Endodermal cell (in vitro differentiated cells): ENCODE data around the gene STXBP6. TPM values are rescaled to one million over a fixed set of nuclear protein-coding genes. Genes with fewer than 3 reads are reported as not detected.

ENCODE experiments used
- DNase-seq: peaks from one replicate; pipeline ENCODE4 v3.0.0-alpha.2; 2017
- H3K27ac ChIP-seq: 2 replicates; pipeline ENCODE4 v1.5.1; 2013; ENCODE audit warnings: mild to moderate bottlenecking, low read depth, low read length, moderate library complexity
- H3K27me3 ChIP-seq: 2 replicates; pipeline ENCODE4 v1.6.1; 2013; ENCODE audit warnings: mild to moderate bottlenecking, low read length, moderate library complexity; ENCODE audit not compliant: insufficient read depth, control insufficient read depth, poor library complexity, severe bottlenecking
- H3K36me3 ChIP-seq: 2 replicates; pipeline ENCODE4 v1.7.0; 2013; ENCODE audit warnings: mild to moderate bottlenecking, low read length, moderate library complexity; ENCODE audit not compliant: control insufficient read depth, insufficient read depth
- H3K4me1 ChIP-seq: one replicate; pipeline ENCODE4 v1.7.0; 2013; ENCODE audit warnings: low read length; ENCODE audit not compliant: control insufficient read depth, insufficient read depth
- H3K4me3 ChIP-seq: 2 replicates; pipeline ENCODE4 v1.5.1; 2013; ENCODE audit warnings: mild to moderate bottlenecking, low read length, moderate library complexity
- H3K9ac ChIP-seq: 2 replicates; pipeline ENCODE4 v1.6.1; 2013; ENCODE audit warnings: mild to moderate bottlenecking, low read length, moderate library complexity; ENCODE audit not compliant: poor library complexity, severe bottlenecking; ENCODE audit errors: extremely low read depth
- H3K9me3 ChIP-seq: 2 replicates; pipeline ENCODE4 v1.6.1; 2013; ENCODE audit warnings: mild to moderate bottlenecking, low read length, moderate library complexity; ENCODE audit not compliant: control insufficient read depth
- H3K27ac Mint-ChIP-seq: 2 replicates; pipeline ENCODE4 v1.8.0; 2020; ENCODE audit warnings: mixed read lengths
- H3K27me3 Mint-ChIP-seq: 2 replicates; pipeline ENCODE4 v1.8.0; 2021; ENCODE audit warnings: mild to moderate bottlenecking, mixed read lengths; ENCODE audit not compliant: insufficient read depth
- H3K36me3 Mint-ChIP-seq: 2 replicates; pipeline ENCODE4 v1.8.0; 2020; ENCODE audit warnings: low read depth, mixed read lengths
- H3K4me1 Mint-ChIP-seq: 2 replicates; pipeline ENCODE4 v1.8.0; 2020; ENCODE audit warnings: mixed read lengths
- H3K4me3 Mint-ChIP-seq: 2 replicates; pipeline ENCODE4 v1.8.0; 2020; ENCODE audit warnings: mild to moderate bottlenecking, moderate library complexity, mixed read lengths
- H3K9me3 Mint-ChIP-seq: 2 replicates; pipeline ENCODE4 v1.8.0; 2020; ENCODE audit warnings: mild to moderate bottlenecking, mixed read lengths
- CTCF ChIP-seq: fragments of 200-600 bp; sonication (generic); conservative IDR thresholded peaks from 2 replicates; pipeline ENCODE4 v1.5.0; 2021; ENCODE audit warnings: antibody characterized with exemption, mild to moderate bottlenecking
- WGBS, 2 experiments: methylation state at CpG; one replicate each; pipeline versions ENCODE4 v1.1.5 to v1.1.7; 2013; ENCODE audit warnings: missing lambda C conversion rate in 2 of 2, mixed read lengths in 1 of 2; ENCODE audit not compliant: insufficient coverage in 1 of 2, insufficient read length in 1 of 2; 5-methylcytosine and 5-hydroxymethylcytosine counted together
- total RNA-seq, 2 donors: library from RNA; stranded (reverse); fragmentation: NEBNext Ultra II Directional in 1 of 2; extraction: Animal tissue kit (Norgen Biotek cat#: 25700) in 1 of 2; gene quantifications; 2 replicates in 1 of 2; 3 replicates in 1 of 2; pipeline ENCODE4 v1.2.1, GENCODE V29; 2021

Gene STXBP6
- total RNA-seq, 2 donors from 2014 or later = 0.64 to 1.5 TPM

DNA sequence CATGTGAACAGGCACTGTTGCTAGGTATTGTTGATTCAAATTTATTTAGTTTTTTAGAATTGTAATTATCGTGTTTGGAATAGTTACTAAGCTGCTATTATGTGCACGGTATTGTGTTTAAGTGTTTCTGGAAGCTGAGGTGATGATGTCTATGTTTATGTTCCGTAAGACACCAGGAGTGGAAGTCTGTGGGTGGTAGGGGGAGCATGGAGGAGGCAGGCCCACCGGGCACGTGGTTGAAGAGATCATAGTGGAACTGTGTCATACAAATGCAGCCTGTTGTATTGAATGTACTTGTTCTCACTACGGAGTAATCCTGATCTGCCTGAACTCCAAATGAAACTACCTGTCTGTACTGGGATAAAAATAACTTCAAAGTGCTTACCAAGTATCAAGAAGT, 36.1 kb upstream of the STXBP6 start:
- Mint-ChIP-seq H3K4me1 (peaks cover 18% of the 10 kb centered on the region), H3K27me3 (no peaks in the 10 kb centered on the region), H3K4me3 (no peak overlapping the region), H3K27ac (no peak overlapping the region), H3K9me3 (no peaks in the 10 kb centered on the region), H3K36me3 (no peaks in the 10 kb centered on the region)
- Histone ChIP-seq H3K4me1 (no peaks in the 10 kb centered on the region), H3K36me3 (no peaks in the 10 kb centered on the region), H3K9ac (no peak overlapping the region), H3K9me3 (no peaks in the 10 kb centered on the region), H3K27me3 (no peaks in the 10 kb centered on the region), H3K27ac (no peak overlapping the region), H3K4me3 (no peak overlapping the region)
- DNase-seq = no peak
- TF ChIP-seq CTCF = no peak
- 66 to 89% methylated on average over 5 to 6 of the region's 6 CpGs for WGBS, 2 experiments

DNA sequence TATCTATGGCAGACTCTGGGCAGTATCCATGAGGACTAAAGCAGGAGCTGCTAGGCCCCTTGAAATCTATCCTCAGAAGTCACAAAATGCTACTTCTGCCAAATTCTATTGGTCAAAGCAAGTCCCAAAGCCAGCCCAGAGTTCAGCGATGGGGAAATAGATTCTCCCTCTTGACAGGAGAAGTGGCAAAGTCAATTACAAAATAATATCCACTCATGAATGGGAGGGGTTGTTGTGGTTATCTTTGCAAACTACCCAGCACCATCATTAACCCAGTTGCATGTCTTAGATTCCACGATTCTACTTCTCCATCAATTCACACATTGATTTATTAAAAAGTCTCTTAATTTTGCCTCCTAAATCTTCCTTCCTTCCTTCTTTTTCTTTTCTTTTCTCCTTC, 30.7 kb upstream of the STXBP6 start:
- 86 to 100% methylated on average over 2 of the region's 2 CpGs for WGBS, 2 experiments
- no peak overlapping the region for H3K27ac ChIP-seq
- H3K9ac ChIP-seq = no peak overlapping the region
- Mint-ChIP-seq H3K27me3 (no peaks in the 10 kb centered on the region), H3K4me3 (no peak overlapping the region), H3K27ac (no peak overlapping the region), H3K9me3 (no peaks in the 10 kb centered on the region), H3K36me3 (no peaks in the 10 kb centered on the region), H3K4me1 (no peaks in the 10 kb centered on the region)
- no peaks in the 10 kb centered on the region for H3K9me3 ChIP-seq
- no peaks in the 10 kb centered on the region for H3K4me1 ChIP-seq
- no peaks in the 10 kb centered on the region for H3K36me3 ChIP-seq
- H3K27me3 ChIP-seq = no peaks in the 10 kb centered on the region
- DNase-seq = no peak
- no peak for TF ChIP-seq CTCF
- no peak overlapping the region for H3K4me3 ChIP-seq

DNA sequence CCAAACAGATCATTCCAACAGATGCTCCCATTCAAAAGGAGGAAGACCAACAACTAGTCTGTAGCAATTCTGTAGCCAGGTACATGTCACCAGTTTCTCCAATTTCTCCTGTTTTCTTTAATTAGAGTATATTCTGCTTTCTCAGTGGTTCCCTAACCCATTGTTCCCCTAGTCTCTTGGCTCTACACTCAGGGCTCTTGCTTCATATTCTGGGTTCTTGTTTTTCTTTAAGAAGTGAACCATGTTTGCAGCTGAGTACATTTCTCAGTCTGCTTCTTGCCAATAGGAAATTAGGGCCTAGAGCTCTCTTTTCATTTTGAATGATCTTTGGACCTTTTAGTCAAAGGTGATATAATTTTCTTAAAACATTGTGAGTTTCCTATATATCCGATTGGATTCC, 29.4 kb upstream of the STXBP6 start:
- Mint-ChIP-seq H3K27ac (no peak overlapping the region), H3K27me3 (no peaks in the 10 kb centered on the region), H3K9me3 (no peaks in the 10 kb centered on the region), H3K36me3 (no peaks in the 10 kb centered on the region), H3K4me3 (no peak overlapping the region), H3K4me1 (no peaks in the 10 kb centered on the region)
- DNase-seq = no peak
- Histone ChIP-seq H3K4me1 (no peaks in the 10 kb centered on the region), H3K9ac (no peak overlapping the region), H3K27ac (no peak overlapping the region), H3K27me3 (no peaks in the 10 kb centered on the region), H3K9me3 (no peaks in the 10 kb centered on the region), H3K36me3 (no peaks in the 10 kb centered on the region), H3K4me3 (no peak overlapping the region)
- WGBS, 2 experiments = 100% methylated on average over 1 of the region's 1 CpG; no CpG with 5 or more reads in 1 of the 2 experiments
- no peak for TF ChIP-seq CTCF
